H1 (cell line): ENCODE measurements around the gene IFT80.

Experiments
- BRCA1 ChIP-seq: IDR thresholded peaks from 2 replicates; pipeline ENCODE4 v1.6.1; 2012; ENCODE audit warnings: low read depth, low read length, improper control_type of control experiment
- CBX8 ChIP-seq: fragments of 300-800, 300-1000 bp; sonication (generic); IDR thresholded peaks from 2 replicates; pipeline ENCODE4 v1.7.1; 2016; ENCODE audit warnings: low read depth, low read length, borderline replicate concordance
- EP300 ChIP-seq, 2 experiments: IDR thresholded peaks; 1 replicate in 1 of 2; 2 replicates in 1 of 2; pipeline ENCODE4 v1.6.1; 2011 to 2012; ENCODE audit warnings: low read depth in 2 of 2, low read length in 2 of 2, mild to moderate bottlenecking in 2 of 2, borderline replicate concordance in 1 of 2, inconsistent platforms in 1 of 2, moderate library complexity in 1 of 2
- EZH2 ChIP-seq: fragments of 200-600 bp; sonication (generic); IDR thresholded peaks from 2 replicates; pipeline ENCODE4 v1.7.1; 2012; ENCODE audit warnings: low read depth, mild to moderate bottlenecking, moderate library complexity, low read length, inconsistent platforms; ENCODE audit not compliant: severe bottlenecking
- JUND ChIP-seq: IDR thresholded peaks from 2 replicates; pipeline ENCODE4 v1.6.1; 2011; ENCODE audit warnings: mild to moderate bottlenecking, improper control_type of control experiment, low read length
- POLR2A ChIP-seq, 2 experiments: IDR thresholded peaks; 1 replicate in 1 of 2; 2 replicates in 1 of 2; pipeline ENCODE4 v1.6.1; 2011; ENCODE audit warnings: low read depth in 2 of 2, low read length in 2 of 2, mild to moderate bottlenecking in 2 of 2; ENCODE audit errors: control extremely low read depth in 1 of 2
- TF ChIP-seq, protein P1 (sequence below), 3 experiments: IDR thresholded peaks; 1 replicate in 2 of 3; 2 replicates in 1 of 3; pipeline versions ENCODE4 v1.5.1 to v1.6.1; 2011; ENCODE audit warnings: low read length in 3 of 3, mild to moderate bottlenecking in 3 of 3, inconsistent platforms in 2 of 3, low read depth in 1 of 3, moderate library complexity in 1 of 3; ENCODE audit not compliant: insufficient read depth in 1 of 3; ENCODE audit errors: control extremely low read depth in 1 of 3
- TF ChIP-seq, protein P2 (sequence below): IDR thresholded peaks from 2 replicates; pipeline ENCODE4 v1.6.1; 2011; ENCODE audit warnings: low read depth, mild to moderate bottlenecking, low read length; ENCODE audit not compliant: insufficient read depth

DNA sequence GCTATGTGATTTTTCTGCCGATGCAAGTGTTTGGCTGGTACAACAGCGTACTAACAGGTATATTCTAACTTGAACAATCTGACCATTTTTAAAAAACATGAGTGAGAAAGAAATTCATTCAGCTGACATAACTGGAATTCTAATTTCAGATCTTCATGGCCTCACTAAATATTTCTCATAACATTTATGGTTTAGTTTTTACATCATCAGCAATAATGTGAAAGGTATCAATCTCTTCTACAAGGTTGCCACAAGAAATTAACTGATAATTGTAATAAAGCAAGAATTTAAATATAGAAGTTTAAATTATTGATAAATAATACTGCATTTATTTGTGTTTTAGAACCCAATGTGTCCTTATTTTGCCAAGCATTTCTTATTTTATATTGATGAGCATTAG, 179.0 kb downstream of the IFT80 start:
- TF ChIP-seq, protein P1, sequence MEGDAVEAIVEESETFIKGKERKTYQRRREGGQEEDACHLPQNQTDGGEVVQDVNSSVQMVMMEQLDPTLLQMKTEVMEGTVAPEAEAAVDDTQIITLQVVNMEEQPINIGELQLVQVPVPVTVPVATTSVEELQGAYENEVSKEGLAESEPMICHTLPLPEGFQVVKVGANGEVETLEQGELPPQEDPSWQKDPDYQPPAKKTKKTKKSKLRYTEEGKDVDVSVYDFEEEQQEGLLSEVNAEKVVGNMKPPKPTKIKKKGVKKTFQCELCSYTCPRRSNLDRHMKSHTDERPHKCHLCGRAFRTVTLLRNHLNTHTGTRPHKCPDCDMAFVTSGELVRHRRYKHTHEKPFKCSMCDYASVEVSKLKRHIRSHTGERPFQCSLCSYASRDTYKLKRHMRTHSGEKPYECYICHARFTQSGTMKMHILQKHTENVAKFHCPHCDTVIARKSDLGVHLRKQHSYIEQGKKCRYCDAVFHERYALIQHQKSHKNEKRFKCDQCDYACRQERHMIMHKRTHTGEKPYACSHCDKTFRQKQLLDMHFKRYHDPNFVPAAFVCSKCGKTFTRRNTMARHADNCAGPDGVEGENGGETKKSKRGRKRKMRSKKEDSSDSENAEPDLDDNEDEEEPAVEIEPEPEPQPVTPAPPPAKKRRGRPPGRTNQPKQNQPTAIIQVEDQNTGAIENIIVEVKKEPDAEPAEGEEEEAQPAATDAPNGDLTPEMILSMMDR (IDR thresholded peaks at IDR 0.05; ENCODE audit: control extremely low read depth in 1 of 3, insufficient read depth in 1 of 3, low read depth in 1 of 3, low read length in 3 of 3): no peak
- TF ChIP-seq JUND: no peak
- no peak for TF ChIP-seq EZH2
- no peak for TF ChIP-seq BRCA1
- TF ChIP-seq POLR2A (IDR thresholded peaks at IDR 0.05; ENCODE audit: control extremely low read depth in 1 of 2, low read depth in 2 of 2, low read length in 2 of 2): no peak
- TF ChIP-seq EP300 (IDR thresholded peaks at IDR 0.05; ENCODE audit: borderline replicate concordance in 1 of 2, low read depth in 2 of 2, low read length in 2 of 2): no peak
- TF ChIP-seq, protein P2, sequence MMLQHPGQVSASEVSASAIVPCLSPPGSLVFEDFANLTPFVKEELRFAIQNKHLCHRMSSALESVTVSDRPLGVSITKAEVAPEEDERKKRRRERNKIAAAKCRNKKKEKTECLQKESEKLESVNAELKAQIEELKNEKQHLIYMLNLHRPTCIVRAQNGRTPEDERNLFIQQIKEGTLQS: no peak
- no peak for TF ChIP-seq CBX8
